ENCODE results near the gene PLAC1.

PLAC1 gene

DNA sequence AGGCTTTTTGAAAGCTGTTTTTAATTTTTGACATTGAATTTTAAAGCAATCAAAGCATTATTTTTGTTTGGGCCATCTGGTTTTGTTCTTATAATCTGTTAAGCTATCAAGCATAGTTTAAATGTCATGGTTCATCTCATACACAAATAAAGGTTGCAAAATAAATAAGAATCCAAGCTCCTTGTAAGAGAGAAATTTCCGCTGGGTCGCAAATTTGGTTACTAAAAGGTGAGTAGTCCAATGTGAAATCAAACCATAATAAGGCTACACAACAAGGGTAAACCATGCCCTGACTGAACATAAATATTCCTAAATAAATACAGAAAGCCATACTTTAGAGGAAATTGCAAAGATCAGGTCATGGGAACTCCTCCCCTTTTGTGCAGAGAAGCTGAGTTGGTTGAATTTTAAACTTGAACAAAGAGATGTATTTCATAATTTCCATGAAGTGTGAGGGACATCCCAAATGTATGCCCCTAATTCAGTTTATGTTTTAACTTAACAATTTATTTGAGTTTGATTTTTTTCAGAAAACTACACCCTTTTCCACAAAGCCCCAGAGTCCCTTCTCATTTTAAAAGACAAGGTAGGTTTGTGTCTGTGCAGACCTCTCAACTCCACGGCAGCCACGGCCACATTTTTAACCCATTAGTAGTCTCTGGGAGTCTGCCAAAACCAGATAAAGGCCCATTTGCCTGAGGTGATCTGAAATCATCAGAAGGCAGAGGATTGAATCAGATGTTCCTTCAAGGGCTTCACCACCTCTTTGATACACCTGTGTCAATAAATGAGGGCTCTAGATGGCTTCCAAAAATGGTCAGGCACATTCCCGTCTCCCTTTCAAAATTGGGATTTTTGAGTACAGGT lies 85.2 kb downstream of the PLAC1 start:
- DNase-seq: peak; percentile 56

DNA sequence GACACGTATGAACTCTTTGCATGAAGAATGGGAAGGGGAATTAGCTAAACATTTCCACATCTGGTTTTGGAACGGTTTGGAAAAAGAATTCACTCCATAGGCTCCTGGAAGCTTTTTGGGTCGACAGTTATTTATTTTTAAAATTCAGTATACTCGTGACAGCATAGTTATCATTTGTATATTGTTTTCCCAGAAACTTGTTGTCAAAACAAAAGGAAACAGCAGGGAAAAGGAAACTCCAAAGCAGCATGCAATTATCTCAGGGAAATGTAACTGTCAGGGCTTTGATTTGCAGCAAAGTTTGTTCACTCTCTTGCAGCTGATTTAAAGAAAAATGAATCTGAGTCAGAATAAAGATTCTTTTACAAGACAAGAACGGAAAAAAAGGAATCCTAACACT lies 86.5 kb downstream of the PLAC1 start:
- peak; percentile 39 for DNase-seq

DNA sequence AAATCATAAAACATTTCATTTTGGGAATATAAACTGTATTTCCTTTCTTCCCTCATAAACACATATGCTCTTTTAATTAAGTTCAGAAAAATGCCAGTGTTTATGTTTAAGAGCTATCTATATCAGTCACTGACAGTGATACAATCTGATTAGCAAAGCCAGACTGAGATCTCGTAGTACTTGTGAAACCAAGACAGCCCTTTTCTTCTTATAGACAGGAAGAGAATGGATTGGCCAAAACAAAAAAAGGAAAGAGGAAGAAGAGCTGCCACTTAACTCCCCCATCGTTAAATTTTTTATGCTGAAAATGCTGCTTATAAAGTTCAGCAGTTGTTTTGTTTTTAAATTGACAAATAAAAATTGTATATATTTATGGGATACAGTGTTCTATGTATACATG lies 87.4 kb downstream of the PLAC1 start:
- DNase-seq: no peak

DNA sequence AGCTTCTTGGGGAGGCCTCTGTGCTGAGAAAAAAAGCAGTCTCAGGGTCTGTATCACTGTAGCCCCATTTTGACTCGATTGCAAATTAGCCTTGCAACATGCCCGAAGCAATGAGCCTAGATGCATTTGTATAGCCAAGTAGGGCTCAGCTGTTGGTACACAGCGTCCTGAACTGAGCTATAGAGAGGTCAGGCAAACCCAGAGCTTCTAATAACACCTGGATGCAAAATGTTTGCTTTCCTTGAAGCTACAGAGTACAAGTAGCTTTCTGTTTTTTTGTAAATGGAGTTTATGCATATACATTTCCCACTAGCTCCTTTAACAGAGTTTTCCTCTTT lies 87.8 kb downstream of the PLAC1 start:
- DNase-seq: no peak

DNA sequence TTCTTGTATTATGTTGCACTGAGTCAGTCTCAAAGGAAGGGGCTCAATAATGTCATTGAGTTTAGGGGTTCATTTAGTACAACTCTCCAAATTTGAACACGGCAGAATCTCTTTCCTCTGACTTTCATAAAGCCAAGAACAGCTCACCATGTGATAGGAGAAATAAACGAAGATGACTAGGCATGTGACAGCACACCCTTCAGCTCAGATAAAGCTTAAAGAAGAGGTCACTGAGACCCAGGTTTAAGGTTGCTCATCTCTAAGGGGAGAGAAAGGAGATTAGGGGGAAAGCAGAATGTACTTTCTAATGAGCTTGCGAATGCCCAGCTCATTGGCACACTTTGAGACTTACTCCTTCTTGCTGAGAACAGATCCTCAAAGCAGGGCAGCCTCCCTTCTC lies 89.0 kb downstream of the PLAC1 start:
- DNase-seq: no peak

DNA sequence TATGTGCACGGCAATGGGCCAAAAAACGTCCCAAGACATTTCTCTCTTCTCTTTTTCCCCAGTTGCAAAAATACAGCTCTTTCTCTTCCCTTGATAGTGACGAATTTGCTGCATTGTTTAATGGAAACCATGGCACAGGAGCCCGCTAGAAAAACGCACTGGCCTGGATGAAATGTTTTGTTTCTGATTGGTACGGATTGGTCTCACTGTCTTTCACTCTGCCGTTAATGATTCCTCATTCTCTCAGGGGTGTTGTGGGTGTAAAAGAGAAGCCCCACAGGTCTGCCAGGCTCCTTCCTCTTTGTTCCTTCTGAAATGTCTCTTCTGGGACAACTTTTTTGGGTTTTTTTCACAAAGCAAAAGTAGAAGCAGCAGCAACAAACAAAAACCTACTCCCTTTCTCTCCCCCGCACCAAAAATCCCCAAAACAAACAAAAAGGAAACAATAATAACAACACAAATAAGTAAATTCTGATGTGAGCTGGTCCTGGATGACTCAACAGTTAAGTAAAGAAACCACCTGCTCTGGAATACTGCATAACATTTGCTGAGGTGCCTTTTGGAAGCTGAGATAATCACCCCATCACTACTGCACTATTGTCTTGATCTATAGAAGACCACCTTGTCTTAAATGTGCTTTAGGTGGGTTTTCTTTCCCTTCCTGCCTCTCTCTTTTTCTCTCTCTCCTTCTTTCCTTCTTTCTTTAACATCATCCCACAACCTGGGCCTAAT lies 89.8 kb downstream of the PLAC1 start:
- no peak for DNase-seq

DNA sequence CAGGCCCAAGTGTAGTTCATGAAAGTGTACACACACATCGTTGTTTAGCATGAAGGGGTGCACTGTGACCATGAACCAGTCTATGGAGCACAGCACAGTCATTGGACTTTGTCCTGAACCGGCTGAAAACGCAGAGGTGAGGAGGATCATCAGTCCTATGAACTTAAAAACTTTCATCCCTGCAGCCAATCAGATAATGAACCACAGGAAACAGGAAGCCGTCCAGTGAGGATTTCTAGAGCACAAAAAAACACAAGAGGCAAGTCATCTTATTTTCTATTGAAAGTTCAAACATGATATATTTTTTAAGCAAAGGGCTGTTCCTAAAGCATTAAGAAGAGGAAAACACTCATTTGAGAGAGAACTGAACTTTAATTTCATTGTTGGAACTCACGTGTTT lies 91.8 kb downstream of the PLAC1 start:
- no peak for DNase-seq

DNA sequence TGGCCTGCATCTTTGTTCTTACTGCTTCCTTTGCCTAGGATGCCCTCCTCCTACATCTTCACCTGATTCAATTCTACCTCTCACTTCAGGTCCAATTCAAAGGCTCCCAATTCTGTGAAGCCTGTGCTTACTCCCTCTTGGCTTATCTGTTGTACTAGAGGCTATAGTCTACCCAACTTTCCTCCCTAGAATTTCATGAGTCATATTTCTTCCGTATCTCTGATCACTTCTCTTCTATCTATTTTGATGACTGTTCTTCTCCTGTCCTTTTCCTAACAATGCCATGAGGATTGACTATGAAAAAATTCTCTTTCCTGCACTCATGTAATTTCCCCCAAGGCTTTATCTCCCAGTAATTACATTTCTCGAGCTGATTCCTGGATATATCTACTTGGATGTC lies 96.3 kb downstream of the PLAC1 start:
- DNase-seq: no peak

DNA sequence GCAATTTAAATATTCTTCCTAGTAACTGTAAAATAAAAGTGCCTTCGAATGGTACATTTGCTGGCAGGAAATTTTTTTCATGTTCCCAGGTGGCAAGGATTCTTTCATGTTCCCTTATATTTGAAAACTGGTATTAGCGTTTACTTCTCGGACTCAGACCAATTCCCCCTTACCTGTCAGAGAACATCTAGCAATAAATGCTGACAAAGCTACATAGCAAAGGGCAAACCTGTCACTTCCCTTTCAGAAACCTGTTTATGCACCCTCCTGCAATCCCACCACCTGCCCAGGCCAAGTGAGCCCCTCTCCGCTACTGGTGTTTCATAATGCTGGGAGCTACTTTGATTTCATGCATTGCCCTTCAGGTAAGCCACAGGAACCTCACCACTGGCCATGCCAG lies 100.1 kb downstream of the PLAC1 start:
- no peak for DNase-seq

DNA sequence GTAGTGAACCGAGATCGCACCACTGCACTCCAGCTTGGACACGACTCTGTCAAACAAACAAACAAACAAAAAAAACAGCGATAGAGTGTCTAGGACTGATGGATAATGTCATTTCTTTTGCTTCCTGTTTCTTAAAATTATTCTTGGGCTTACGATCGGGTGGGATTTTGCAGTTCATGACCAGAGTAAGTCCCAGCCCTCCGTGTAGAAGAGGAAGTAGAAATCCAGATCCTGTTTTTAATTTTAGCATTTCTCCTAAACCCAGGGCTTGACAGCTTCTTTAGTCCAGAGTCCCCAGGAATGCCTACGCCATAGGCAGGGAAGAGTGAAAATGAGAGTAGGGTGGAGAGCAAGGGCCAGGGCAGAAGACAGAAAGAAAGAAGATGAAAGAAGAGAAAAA lies 104.0 kb downstream of the PLAC1 start:
- no peak for DNase-seq

DNA sequence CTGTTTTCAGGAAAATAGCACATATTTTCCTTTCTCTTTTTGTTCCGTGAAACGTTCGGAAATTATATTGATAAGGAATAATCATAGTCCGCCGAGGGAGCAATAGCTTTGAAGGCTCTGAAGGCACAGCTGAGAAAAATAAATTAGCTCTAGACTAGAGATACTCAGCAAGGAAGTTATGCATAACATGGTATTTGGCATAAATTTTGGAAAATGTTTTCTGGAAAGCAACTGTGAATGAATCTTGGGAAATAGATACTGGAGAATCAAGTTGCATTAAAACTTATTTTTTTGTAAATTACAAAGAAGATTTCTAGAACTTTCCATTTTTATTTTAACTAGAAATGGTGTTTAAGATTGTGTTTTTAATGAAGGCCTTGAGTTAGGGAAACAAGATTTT lies 105.9 kb downstream of the PLAC1 start:
- DNase-seq: no peak

DNA sequence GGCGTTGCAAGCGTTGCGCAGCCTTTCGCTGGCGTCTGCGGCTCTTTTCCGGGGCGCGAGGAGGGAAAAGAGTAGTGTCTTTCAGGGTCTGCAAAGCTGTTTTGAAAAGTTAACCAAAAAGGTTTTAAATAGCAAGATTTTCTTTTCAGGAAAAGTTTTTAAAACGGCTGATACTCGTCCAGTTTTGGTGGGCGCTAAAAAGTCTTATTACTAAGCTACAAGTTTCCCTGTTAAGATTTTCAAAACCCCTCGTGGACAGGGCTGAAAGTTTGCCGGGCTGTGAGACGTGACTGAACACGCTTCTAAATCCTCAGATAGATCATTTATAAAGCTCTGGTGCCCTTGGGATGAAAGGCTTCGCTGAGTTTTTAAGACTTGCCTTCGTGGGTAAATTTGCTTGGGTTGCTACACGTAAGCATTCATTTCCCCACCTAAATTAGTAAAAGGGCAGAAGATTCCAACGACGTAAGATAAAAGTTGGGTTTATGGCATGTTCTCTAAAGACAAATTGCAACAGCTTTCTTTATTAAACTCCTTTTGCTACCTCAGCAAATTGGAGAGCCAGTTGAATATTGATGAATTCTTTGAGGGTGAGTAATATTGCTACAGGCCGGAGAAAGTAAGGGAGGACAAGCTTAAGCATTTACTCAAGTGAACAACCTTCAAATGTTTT lies 106.8 kb downstream of the PLAC1 start:
- peak; percentile 83 for DNase-seq

DNA sequence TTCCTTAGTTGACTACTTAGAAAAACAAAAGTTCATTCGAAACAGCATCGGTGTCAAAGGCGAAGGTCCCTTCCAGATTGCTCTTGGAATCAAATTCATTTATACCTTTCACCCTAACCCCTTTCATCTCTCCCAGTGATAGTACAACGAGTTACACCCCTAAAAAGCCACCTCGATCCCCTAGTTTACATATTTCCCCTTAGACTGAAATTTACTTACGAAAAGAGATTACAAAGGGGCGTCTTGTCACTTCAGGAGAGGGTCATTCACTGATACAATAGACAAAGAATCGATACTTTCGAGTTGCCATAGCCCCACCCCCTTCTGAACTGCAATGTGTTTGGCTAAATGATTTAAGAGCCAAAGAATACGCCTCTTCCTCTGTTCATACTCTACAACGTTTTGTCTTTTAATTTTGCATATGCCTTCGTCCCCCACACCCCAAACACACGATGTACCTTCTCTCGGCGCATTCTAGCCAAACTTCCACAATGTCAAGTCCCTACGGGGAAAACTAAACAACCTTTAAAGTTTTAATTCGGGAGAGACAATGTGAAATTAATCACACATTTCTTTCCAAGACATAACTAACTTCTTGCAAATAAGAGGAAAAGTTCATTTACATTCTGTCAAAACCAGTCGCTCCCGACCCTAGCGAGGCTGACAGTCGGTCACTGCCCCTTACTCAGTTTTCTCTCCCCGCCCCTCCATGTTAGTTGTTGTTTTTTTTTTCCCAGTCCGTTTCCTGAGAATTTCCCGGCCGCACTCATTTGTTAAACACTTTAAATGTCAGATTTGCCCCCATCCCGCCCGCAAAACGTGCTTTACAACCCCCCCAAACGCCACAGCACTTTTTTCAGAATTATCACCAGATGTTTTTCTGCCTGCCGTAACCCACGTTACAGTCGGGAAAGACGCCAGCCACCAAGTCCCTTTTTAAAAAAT lies 109.7 kb downstream of the PLAC1 start:
- peak; percentile 35 for DNase-seq

DNA sequence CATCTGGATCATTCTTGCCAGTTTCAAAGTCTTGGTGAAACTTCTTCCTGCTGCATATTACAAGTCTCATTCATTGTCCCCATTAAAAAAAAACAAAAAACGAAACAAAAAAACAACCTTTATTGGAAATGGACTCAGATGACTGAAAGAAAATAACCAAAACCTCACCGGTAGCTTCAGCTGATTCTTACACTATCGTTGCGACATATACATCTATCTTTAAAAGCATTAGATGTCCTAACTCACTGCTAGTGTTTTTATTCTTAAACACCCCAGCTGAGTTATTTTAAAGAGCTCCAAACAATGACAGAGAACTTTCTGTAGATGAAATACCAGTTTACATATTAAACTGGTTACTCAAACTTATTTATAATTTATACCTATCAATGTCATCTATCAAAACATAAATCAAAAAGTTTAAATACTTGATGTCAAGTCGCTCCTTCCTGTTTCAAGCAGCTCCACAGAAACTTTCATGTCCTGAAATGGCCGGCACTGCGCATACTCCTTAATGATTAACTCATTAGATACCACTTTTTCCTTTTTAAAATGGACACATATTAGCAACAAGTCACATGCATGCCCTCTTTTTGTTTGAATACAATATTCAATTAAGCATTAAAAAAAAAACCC lies 111.1 kb downstream of the PLAC1 start:
- peak; percentile 32 for DNase-seq

DNA sequence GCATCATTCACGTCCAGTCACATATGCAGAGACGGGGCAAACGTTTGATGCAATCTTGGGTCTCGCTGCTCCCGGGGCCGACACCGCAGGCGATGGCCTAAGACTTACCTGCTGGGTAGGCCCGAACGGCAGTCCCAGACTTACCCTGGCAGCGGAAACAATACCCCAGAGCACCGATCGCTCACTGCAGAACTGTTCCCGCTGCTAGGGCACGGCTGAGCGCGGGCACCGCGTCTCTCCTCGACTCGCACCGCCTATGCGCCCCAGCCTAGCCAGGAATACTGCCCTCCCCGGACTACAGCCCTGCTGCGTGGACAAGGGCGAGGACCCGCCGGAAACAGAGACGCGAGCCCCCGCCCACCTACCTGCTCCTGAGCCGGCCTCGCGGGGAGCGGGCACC lies 112.1 kb downstream of the PLAC1 start:
- no peak for DNase-seq

DNA sequence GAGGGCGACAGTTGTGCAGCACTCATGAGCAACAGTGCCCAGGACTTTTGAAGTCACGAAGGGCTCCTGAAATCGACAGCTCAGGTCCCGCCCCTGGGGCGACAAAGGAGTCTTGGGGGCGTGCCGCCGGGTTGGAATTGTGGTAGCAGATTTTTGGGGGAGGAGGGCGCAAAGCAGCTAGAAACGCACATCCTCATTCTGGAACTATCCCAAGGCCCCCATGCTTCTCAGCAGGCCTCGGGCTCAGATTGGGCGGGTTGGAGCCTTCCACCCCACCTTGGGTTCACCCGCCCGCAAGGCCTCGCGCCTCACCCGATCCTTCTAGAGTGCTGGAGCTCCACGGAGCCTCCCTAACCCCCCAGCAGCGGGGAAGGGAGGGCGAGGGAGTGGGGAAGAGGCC lies 112.8 kb downstream of the PLAC1 start:
- DNase-seq: peak; percentile 67

DNA sequence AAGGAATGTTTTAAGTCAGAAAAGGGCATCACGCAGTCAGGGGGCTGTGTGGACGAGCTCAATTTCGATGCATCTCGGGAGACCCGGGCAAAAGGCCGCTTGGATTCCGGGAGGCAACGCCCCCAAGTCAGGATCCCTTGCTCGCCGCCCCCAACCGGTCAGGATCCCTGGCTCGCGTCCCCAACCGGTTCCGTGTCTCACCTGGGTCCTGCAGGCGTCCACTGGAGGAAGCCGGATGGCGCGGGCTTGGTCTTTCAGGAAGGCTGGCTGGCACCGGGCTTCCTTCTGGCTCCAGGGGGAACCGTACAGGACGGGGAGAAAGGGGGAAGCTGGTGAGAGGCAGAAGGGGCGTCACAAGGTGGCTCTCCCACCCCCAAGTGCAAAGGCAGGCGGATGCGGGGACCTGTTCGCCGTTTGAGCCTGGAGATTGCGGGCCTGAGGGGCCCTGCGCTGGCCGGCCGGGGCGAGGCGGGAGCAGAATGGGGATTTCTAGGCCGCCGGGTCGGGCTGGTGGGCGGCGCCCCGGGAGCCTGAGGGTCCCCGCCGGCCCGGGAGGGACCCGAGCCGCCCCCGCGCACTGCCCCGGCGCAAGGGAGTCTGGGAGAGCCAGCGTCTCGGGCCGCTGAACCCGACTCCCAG lies 113.6 kb downstream of the PLAC1 start:
- DNase-seq: peak; percentile 45

DNA sequence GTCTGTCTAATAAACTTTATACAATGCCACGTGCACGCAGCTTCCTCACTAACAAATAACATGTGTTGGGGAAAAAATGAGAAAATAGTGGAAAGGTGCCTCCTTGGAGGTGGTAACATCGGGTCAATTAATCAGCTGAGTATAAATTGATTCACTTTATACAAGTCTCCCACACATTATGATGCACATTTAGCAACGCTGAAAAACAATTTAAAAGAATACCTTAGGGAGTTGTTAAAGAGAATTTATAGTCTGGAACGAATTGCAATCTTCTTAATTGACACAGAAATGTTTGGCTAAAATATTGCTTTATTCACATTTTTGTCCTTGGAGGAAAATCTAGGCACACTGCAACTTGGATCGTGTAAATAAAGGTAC lies 114.1 kb downstream of the PLAC1 start:
- DNase-seq: no peak

DNA sequence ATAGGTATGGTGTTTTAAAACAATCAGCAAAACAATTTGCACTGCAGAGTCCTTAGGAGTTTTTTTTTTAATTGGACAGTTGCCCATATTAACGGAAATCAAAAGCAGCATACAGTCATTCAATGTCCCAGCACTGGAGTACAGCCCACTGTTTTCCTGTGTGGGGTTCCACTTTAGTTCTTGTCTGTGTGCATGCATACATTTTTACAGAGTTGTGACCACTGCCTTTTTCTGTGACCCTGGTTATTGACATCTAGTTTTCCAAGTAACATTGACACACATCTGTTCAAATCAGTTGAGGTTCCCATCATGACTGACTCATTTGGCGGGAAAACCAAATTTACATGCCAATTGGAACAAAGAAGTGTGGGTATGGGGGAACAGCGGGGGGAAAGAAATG lies 115.0 kb downstream of the PLAC1 start:
- peak; percentile 76 for DNase-seq

DNA sequence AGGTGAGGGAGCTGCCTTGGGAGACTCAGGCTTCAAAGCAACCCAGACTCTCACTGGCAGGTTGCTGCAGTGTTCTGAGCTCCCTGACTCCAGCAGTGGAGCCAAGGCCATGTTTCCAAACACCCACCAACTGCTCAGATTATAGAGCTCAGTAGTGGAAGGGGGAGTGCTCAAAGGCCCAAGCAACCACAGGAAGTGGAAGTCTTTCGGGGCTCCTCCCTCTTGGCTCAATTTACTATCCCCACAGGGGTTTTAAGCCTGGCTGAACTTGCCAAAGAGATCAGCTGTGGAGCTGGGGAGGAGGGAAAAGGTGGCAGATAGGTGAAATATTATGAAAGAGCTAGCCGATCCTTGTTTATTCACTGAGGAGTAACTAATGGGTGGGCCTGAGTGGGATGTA lies 115.8 kb downstream of the PLAC1 start:
- peak; percentile 92 for DNase-seq

DNA sequence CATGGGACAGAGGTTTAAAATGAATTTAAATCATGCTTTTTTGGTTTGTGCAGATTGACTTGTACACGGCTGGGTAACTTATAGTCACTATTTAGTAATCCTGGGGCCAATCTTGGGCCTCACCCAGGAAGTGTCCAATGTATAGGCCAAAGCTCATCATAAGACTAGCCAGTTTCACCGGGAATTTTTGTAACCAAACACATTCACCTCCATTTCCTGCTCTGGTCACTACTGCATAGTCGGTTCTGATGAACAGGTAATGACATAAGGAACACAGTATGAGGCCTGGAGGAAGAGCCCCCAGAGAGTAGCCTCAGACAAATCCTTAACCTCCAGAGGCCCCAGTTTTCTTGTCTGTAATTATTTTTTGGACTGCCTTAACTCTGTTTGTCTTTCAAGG lies 116.4 kb downstream of the PLAC1 start:
- no peak for DNase-seq

DNA sequence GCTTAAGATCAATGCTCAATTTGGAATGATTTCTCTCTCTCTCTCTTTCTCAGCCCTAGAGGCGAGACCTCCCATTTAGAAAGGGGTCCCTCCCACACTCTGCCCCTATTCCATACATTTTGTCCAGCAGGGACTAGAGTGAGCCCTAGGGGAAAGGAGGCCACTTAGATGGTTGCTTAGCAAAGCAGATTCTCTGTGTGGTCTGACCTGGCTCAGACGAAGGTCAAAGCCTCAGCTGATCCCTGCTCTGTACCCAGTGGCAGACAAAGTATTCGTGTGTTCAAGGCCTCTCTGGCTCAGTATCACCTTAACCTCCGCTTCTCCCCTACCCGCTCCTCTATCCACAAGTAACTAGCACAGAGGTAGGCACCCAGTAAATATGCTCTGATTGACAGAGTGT lies 120.0 kb downstream of the PLAC1 start:
- no peak for DNase-seq

Measured in fibroblast of skin of right quadriceps (primary cell).